Measurements from ENCODE around the gene RARA. TPM values are rescaled to one million over a fixed set of nuclear protein-coding genes. Genes with fewer than 3 reads are reported as not detected.

The RARA gene
- polyA plus RNA-seq, 1 donor from 2014 or later, result 6.6 TPM

DNA sequence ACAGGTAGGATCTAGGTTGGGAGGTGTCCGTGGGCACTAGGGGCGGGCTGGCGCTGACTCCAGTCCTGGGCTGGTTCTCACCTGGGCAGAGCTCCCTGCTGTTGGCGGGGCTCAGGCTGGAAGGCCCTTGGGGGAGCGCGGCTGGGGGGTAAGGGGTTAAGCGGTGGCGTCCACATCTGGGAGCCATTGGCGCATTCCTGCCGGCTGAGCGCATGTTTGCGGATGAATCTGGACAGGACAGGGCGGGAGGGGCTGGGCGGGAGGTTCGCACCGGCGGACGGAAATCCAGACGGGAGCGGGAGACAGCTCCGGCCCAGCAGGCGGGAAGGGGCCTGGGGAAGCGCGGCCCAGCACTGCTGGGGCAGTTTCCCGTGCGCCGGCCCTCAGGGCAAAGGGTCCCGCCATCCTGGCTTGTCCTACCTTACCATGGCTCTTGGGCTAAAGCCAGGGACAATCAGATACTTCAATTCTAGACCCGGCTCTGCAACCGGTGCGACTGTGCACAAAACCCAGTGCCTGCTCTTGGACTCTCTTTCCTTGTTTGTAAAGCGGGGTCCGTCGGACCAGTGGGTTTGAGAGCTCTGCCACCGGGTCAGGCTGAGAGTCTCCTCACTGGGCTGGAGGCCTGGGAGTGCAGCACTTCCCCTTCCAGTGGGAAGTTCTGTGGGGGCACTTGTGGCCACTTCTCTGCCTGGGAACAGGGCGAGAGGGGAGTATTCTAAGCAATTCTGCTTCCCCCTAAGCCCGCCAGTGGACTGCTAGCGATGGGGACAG, 7.8 kb downstream of the RARA start:
- Histone ChIP-seq H3K4me3 (ENCODE audit: low read length) (peak overlapping the region; percentile 50), H4K20me1 (ENCODE audit: insufficient read depth) (no peaks in the 10 kb centered on the region), H3K36me3 (ENCODE audit: insufficient read depth, low read length) (no peaks in the 10 kb centered on the region), H2AFZ (ENCODE audit: low read depth, low read length) (no peak overlapping the region), H3K79me2 (replicated peaks; ENCODE audit: insufficient read depth, low read length) (peaks cover 7% of the 10 kb centered on the region), H3K9me3 (ENCODE audit: low read length) (no peaks in the 10 kb centered on the region), H3K27me3 (ENCODE audit: insufficient read depth, low read depth, low read length) (peaks cover 5% of the 10 kb centered on the region), H3F3A (ENCODE audit: insufficient read depth, low read length, poor library complexity, severe bottlenecking) (no peaks in the 10 kb centered on the region), H3K27ac (ENCODE audit: low read length) (no peak overlapping the region), H3K9me2 (ENCODE audit: insufficient read depth, low read length) (no peaks in the 10 kb centered on the region), H3K4me2 (ENCODE audit: low read length) (no peak overlapping the region), H3K9ac (ENCODE audit: low read length) (peak overlapping the region; percentile 3)
- no peak for TF ChIP-seq RAD21 (conservative IDR thresholded peaks at IDR 0.05)
- TF ChIP-seq MXI1 (conservative IDR thresholded peaks at IDR 0.05; ENCODE audit: poor library complexity, severe bottlenecking), result no peak
- TF ChIP-seq EP300 (conservative IDR thresholded peaks at IDR 0.05; ENCODE audit: poor library complexity, severe bottlenecking), result no peak
- TF ChIP-seq SMC3 (conservative IDR thresholded peaks at IDR 0.05; ENCODE audit: poor library complexity), result no peak
- TF ChIP-seq TAF1 (IDR thresholded peaks at IDR 0.05; ENCODE audit: low read depth), result no peak
- no peak for TF ChIP-seq POLR2AphosphoS5 (IDR thresholded peaks at IDR 0.05)
- no peak for TF ChIP-seq EZH2 (IDR thresholded peaks at IDR 0.05; ENCODE audit: borderline replicate concordance, insufficient read depth, low read length, poor library complexity, severe bottlenecking)
- TF ChIP-seq, protein P1, sequence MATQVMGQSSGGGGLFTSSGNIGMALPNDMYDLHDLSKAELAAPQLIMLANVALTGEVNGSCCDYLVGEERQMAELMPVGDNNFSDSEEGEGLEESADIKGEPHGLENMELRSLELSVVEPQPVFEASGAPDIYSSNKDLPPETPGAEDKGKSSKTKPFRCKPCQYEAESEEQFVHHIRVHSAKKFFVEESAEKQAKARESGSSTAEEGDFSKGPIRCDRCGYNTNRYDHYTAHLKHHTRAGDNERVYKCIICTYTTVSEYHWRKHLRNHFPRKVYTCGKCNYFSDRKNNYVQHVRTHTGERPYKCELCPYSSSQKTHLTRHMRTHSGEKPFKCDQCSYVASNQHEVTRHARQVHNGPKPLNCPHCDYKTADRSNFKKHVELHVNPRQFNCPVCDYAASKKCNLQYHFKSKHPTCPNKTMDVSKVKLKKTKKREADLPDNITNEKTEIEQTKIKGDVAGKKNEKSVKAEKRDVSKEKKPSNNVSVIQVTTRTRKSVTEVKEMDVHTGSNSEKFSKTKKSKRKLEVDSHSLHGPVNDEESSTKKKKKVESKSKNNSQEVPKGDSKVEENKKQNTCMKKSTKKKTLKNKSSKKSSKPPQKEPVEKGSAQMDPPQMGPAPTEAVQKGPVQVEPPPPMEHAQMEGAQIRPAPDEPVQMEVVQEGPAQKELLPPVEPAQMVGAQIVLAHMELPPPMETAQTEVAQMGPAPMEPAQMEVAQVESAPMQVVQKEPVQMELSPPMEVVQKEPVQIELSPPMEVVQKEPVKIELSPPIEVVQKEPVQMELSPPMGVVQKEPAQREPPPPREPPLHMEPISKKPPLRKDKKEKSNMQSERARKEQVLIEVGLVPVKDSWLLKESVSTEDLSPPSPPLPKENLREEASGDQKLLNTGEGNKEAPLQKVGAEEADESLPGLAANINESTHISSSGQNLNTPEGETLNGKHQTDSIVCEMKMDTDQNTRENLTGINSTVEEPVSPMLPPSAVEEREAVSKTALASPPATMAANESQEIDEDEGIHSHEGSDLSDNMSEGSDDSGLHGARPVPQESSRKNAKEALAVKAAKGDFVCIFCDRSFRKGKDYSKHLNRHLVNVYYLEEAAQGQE (IDR thresholded peaks at IDR 0.05; ENCODE audit: borderline replicate concordance), result no peak
- no peak for TF ChIP-seq CTCF (IDR thresholded peaks at IDR 0.05; ENCODE audit: poor library complexity, severe bottlenecking)

DNA sequence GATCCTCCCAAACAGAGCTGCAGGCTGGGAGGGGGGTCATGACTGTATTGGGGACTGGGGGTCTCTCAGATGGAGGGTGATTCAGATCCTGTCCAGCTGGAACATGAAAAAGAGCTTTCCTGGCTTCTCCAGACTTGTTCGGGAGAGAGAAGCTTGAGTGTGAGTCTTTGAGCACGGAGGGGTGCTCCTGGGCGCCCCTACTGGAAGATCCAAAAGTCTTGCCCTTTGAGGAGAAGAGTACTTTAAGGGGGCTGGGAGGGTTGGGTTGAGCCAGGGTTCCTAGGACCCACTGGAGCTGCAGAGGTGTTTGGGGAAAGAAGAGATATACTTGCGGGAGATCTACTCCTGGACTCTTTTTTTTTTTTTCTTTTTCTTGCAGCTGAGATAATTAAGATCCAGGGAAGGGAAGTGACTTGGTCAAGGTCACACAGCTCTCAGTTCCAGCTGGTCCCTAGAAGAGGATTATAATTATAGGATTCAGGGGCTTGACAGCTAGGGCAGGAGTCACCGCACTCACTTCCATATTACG, 8.4 kb downstream of the RARA start:
- Histone ChIP-seq H3K9me2 (ENCODE audit: insufficient read depth, low read length) (no peaks in the 10 kb centered on the region), H4K20me1 (ENCODE audit: insufficient read depth) (no peaks in the 10 kb centered on the region), H3K36me3 (ENCODE audit: insufficient read depth, low read length) (no peaks in the 10 kb centered on the region), H3K9ac (ENCODE audit: low read length) (no peak overlapping the region), H3K4me2 (ENCODE audit: low read length) (no peak overlapping the region), H3K4me3 (ENCODE audit: low read length) (peak overlapping the region; percentile 81), H3K79me2 (replicated peaks; ENCODE audit: insufficient read depth, low read length) (peaks cover 7% of the 10 kb centered on the region), H3K27me3 (ENCODE audit: insufficient read depth, low read depth, low read length) (peaks cover 5% of the 10 kb centered on the region), H3K27ac (ENCODE audit: low read length) (no peak overlapping the region), H3F3A (ENCODE audit: insufficient read depth, low read length, poor library complexity, severe bottlenecking) (no peaks in the 10 kb centered on the region), H3K9me3 (ENCODE audit: low read length) (no peaks in the 10 kb centered on the region), H2AFZ (ENCODE audit: low read depth, low read length) (no peak overlapping the region)
- TF ChIP-seq MXI1 (conservative IDR thresholded peaks at IDR 0.05; ENCODE audit: poor library complexity, severe bottlenecking) (no peak), EP300 (conservative IDR thresholded peaks at IDR 0.05; ENCODE audit: poor library complexity, severe bottlenecking) (no peak), POLR2AphosphoS5 (IDR thresholded peaks at IDR 0.05) (no peak), CTCF (IDR thresholded peaks at IDR 0.05; ENCODE audit: poor library complexity, severe bottlenecking) (no peak), SMC3 (conservative IDR thresholded peaks at IDR 0.05; ENCODE audit: poor library complexity) (no peak), TAF1 (IDR thresholded peaks at IDR 0.05; ENCODE audit: low read depth) (no peak), EZH2 (IDR thresholded peaks at IDR 0.05; ENCODE audit: borderline replicate concordance, insufficient read depth, low read length, poor library complexity, severe bottlenecking) (no peak), RAD21 (conservative IDR thresholded peaks at IDR 0.05) (no peak)
- TF ChIP-seq, protein P1 (IDR thresholded peaks at IDR 0.05; ENCODE audit: borderline replicate concordance), result no peak
